Activated naive CD4-positive, alpha-beta T cell treated with anti-CD3 and anti-CD28 coated beads for 36 hours (primary cell): ENCODE data around the gene CCDC146. TPM values are rescaled to one million over a fixed set of nuclear protein-coding genes. Genes with fewer than 3 reads are reported as not detected.
"Not testable (repeated sequence)": the region's sequence is repeated elsewhere in the genome, so short reads cannot be mapped to it uniquely, and the experiment has no call there.

Source experiments
- CTCF ChIA-PET: fragments of 350-600 bp; sonication (Branson Sonifier 250); formaldehyde crosslinking; loops from one replicate; lab custom pipeline; 2021; ENCODE audit warnings: antibody characterized with exemption; lab: Charles Lee
- DNase-seq: peaks from one replicate; pipeline ENCODE4 v3.0.0-alpha.2; 2020
- H3K27ac Mint-ChIP-seq: one replicate; pipeline ENCODE4 v1.8.0; 2021; ENCODE audit warnings: mild to moderate bottlenecking, mixed read lengths
- H3K27me3 Mint-ChIP-seq: one replicate; pipeline ENCODE4 v1.8.0; 2021; ENCODE audit warnings: low read depth, mixed read lengths
- H3K36me3 Mint-ChIP-seq: one replicate; pipeline ENCODE4 v1.8.0; 2021; ENCODE audit warnings: low read depth, mixed read lengths
- H3K4me1 Mint-ChIP-seq: one replicate; pipeline ENCODE4 v1.8.0; 2021; ENCODE audit warnings: low read depth, mixed read lengths
- H3K4me3 Mint-ChIP-seq: one replicate; pipeline ENCODE4 v1.8.0; 2021; ENCODE audit warnings: mild to moderate bottlenecking, moderate library complexity, mixed read lengths
- H3K9me3 Mint-ChIP-seq: one replicate; pipeline ENCODE4 v1.8.0; 2021; ENCODE audit warnings: mixed read lengths
- intact Hi-C: fragments of 100-400 bp; cut with micrococcal nuclease; formaldehyde crosslinking; loops from one replicate; pipeline ENCODE4 v1.15.1; 2023
- total RNA-seq, 2 experiments: library from RNA; stranded (reverse); gene quantifications; one replicate each; pipeline ENCODE4 v1.2.3, GENCODE V29; 2021

The CCDC146 gene
- total RNA-seq, 2 experiments from 2014 or later: 0.31 to 0.49 TPM

DNA sequence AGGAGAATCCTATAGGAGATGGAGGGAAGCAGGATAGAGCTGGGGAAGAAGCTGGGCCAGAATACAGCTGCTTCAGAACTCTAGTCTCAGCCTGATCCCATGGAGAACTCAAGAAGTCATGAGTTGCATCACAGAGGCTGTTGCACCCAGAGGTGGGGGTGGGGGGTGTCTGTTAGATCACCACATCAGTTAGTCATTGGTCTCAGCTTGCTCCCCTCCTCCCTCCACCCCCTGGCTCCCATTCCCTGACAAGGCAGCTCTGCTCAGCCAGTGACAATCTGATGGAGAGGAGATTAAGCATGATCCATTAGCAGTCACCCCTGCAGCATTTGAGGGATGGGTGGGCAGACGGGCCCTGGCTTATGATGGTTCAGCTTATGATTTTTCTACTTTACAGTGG, 135.6 kb downstream of the CCDC146 start:
- no peaks in the 10 kb centered on the region for H3K9me3 Mint-ChIP-seq
- no peak overlapping the region for H3K27ac Mint-ChIP-seq
- H3K36me3 Mint-ChIP-seq: no peaks in the 10 kb centered on the region
- no peak for DNase-seq
- H3K4me3 Mint-ChIP-seq: no peak overlapping the region
- H3K27me3 Mint-ChIP-seq: no peaks in the 10 kb centered on the region
- no peaks in the 10 kb centered on the region for H3K4me1 Mint-ChIP-seq
- CTCF ChIA-PET: interaction anchor here (0.5 to 1.7 kb wide), 3 partner anchors 8 to 74 kb away, joined by 3 to 11 read pairs (median 4); no protein-coding TSS in a partner anchor
- intact Hi-C loops: no loop called here

GRCh38 chr7:77258593-77258992, 136.2 kb downstream of the CCDC146 start:
- Mint-ChIP-seq H3K9me3 (no peaks in the 10 kb centered on the region), H3K36me3 (no peaks in the 10 kb centered on the region), H3K4me3 (no peak overlapping the region), H3K4me1 (no peaks in the 10 kb centered on the region), H3K27me3 (no peaks in the 10 kb centered on the region), H3K27ac (no peak overlapping the region)
- intact Hi-C loops: no loop called here
- DNase-seq: no peak
- CTCF ChIA-PET: interaction anchor here (0.5 to 1.7 kb wide), 3 partner anchors 9 to 74 kb away, joined by 3 to 11 read pairs (median 4); no protein-coding TSS in a partner anchor

- Mint-ChIP-seq H3K27ac (no peak overlapping the region), H3K4me1 (peaks cover 13% of the 10 kb centered on the region), H3K27me3 (no peaks in the 10 kb centered on the region), H3K36me3 (no peaks in the 10 kb centered on the region), H3K9me3 (no peaks in the 10 kb centered on the region), H3K4me3 (no peak overlapping the region)
- intact Hi-C loops: no loop called here
- CTCF ChIA-PET: interaction anchor here (0.7 to 1.4 kb wide), 2 partner anchors 15 to 70 kb away, joined by 3 to 5 read pairs; no protein-coding TSS in a partner anchor
- no peak for DNase-seq
These were observed 139.9 kb downstream of the CCDC146 start for GRCh38 chr7:77262316-77262715.

GRCh38 chr7:77265666-77266065, 143.3 kb downstream of the CCDC146 start:
- Mint-ChIP-seq H3K36me3 (no peaks in the 10 kb centered on the region), H3K27me3 (no peaks in the 10 kb centered on the region), H3K4me3 (no peak overlapping the region), H3K4me1 (peaks cover 13% of the 10 kb centered on the region), H3K9me3 (no peaks in the 10 kb centered on the region), H3K27ac (no peak overlapping the region)
- no peak for DNase-seq
- CTCF ChIA-PET: no interaction called here
- intact Hi-C loops: loop anchor here (1.0 kb wide), 6 partner anchors 65 to 535 kb away; partner anchors contain the start of genes CCDC146 and PTPN12

DNA sequence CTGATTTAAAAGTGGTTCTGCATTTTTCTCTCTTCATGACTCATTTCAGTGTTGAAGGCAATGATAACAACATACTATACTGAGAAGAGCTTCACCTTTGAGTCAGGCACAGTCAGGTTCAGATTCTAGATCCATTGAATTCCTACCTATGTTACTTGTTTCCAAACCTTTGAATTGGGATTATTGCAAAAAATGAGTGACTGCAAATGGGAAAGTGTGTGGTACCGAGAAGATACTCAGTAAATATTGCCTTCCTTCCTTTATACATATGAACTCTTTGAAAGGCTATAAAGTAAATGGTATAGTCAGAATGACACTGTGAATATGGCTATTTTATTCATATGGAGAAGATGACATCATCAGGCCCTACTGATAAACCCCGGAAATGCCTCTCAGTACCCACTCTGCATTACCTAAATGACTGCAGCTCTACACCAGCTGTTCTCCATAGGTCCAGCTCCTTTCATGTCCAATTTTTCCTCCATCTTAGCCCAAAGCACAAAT, 143.9 kb downstream of the CCDC146 start:
- Mint-ChIP-seq H3K4me1 (peaks cover 13% of the 10 kb centered on the region), H3K27ac (peak overlapping the region; percentile 50), H3K36me3 (no peaks in the 10 kb centered on the region), H3K9me3 (no peaks in the 10 kb centered on the region), H3K4me3 (no peak overlapping the region), H3K27me3 (no peaks in the 10 kb centered on the region)
- CTCF ChIA-PET: no interaction called here
- intact Hi-C loops: loop anchor here (1.0 kb wide), 6 partner anchors 64 to 534 kb away; partner anchors contain the start of genes CCDC146 and PTPN12
- peak; percentile 49 for DNase-seq

DNA sequence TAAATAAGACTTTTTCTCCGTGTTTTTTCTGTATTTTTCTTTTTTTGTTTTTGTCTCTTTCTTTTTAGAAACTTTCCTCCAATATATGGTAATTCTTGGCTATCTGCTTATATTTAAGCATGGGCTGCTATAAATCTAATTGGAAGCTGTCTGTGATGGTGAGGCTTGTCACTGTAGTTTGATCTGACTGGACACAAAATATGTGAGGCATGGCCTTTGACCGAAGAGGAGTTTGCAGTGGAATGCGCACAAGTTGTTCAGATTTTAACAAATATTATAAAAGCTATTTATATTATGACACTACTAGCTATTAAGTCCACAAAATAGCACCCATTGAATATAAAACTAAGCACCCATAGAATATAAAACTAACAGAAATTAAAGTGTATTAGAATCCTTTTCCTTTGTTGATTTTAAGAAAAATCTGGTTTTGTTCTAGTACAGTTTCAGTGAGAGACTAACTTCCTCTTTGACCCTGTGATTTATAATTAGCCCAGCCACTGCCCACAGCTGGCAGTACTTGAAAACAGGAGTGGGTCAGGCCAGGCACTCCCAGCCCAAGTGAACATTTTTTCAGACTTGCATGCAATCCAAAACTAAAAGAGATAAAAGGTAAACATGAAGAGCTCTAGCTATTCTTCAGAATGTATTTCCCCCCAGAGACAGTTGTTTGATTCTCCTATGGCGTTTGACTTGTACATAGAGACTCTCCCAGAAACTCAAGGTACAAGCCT, 147.1 kb downstream of the CCDC146 start:
- DNase-seq: no peak
- Mint-ChIP-seq H3K27ac (no peak overlapping the region), H3K9me3 (no peaks in the 10 kb centered on the region), H3K4me3 (no peak overlapping the region), H3K27me3 (no peaks in the 10 kb centered on the region), H3K36me3 (peaks cover 1% of the 10 kb centered on the region), H3K4me1 (peaks cover 13% of the 10 kb centered on the region)
- CTCF ChIA-PET: no interaction called here
- intact Hi-C loops: no loop called here

DNA sequence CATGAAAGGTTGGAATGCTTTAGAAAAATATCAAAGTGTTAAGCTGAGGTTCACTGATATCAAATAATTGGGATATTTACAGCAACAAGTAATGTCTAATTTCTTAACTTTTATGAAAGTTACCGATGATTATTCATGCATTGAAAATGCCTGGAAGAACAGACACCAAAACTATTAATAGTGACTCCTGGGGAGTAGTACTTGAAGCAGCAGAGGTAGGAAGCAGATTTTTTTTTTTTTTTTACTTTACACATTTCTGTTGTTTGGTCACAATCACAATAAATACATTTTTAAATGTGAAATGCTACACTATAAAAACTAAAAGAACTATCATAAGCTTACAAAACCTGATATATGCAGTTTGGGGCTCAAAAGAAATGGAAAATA, 147.7 kb downstream of the CCDC146 start:
- peaks cover 2% of the 10 kb centered on the region for H3K36me3 Mint-ChIP-seq
- CTCF ChIA-PET: interaction anchor here (0.6 to 0.9 kb wide), 3 partner anchors 23 to 103 kb away, joined by 3 read pairs; no protein-coding TSS in a partner anchor
- H3K9me3 Mint-ChIP-seq: no peaks in the 10 kb centered on the region
- no peaks in the 10 kb centered on the region for H3K27me3 Mint-ChIP-seq
- no peak overlapping the region for H3K4me3 Mint-ChIP-seq
- H3K4me1 Mint-ChIP-seq: peaks cover 13% of the 10 kb centered on the region
- H3K27ac Mint-ChIP-seq: no peak overlapping the region
- no peak for DNase-seq
- intact Hi-C loops: no loop called here

GRCh38 chr7:77271766-77272165, 149.4 kb downstream of the CCDC146 start:
- DNase-seq: no peak
- Mint-ChIP-seq H3K27ac (no peak overlapping the region), H3K4me1 (peaks cover 4% of the 10 kb centered on the region), H3K9me3 (no peaks in the 10 kb centered on the region), H3K36me3 (peaks cover 2% of the 10 kb centered on the region), H3K27me3 (no peaks in the 10 kb centered on the region), H3K4me3 (no peak overlapping the region)
- intact Hi-C loops: no loop called here
- CTCF ChIA-PET: no interaction called here

- H3K4me3 Mint-ChIP-seq, H3K27me3 Mint-ChIP-seq, H3K4me1 Mint-ChIP-seq, intact Hi-C loops, H3K27ac Mint-ChIP-seq, H3K9me3 Mint-ChIP-seq, H3K36me3 Mint-ChIP-seq, DNase-seq: not testable (repeated sequence)
- CTCF ChIA-PET: interaction anchor here (0.9 kb wide), 1 partner anchor 53 kb away, joined by 3 read pairs; no protein-coding TSS in a partner anchor
These were observed 153.2 kb downstream of the CCDC146 start for GRCh38 chr7:77275663-77276062.

DNA sequence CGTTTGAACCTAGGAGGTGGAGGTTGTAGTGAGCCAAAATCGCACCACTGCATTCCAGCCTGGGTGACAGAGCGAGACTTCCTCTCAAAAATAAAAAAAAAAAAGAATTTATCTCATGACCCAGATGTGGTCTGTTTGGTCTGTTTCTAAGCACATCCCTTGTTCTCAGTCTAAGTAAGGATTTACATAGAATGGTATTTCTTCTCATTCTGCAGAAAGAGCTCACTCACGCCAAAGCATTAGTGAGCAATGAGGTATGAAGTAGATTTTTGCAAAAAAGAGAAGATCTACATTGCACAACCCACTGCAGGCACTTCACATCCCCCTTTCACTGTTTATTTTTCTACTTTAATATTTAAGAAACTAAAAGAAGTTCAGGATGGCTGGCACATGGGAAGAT, 153.7 kb downstream of the CCDC146 start:
- DNase-seq: no peak
- Mint-ChIP-seq H3K27ac (no peak overlapping the region), H3K27me3 (no peaks in the 10 kb centered on the region), H3K36me3 (peaks cover 2% of the 10 kb centered on the region), H3K4me1 (peaks cover 3% of the 10 kb centered on the region), H3K4me3 (no peak overlapping the region), H3K9me3 (no peaks in the 10 kb centered on the region)
- CTCF ChIA-PET: interaction anchor here (0.9 kb wide), 1 partner anchor 53 kb away, joined by 3 read pairs; no protein-coding TSS in a partner anchor
- intact Hi-C loops: no loop called here

DNA sequence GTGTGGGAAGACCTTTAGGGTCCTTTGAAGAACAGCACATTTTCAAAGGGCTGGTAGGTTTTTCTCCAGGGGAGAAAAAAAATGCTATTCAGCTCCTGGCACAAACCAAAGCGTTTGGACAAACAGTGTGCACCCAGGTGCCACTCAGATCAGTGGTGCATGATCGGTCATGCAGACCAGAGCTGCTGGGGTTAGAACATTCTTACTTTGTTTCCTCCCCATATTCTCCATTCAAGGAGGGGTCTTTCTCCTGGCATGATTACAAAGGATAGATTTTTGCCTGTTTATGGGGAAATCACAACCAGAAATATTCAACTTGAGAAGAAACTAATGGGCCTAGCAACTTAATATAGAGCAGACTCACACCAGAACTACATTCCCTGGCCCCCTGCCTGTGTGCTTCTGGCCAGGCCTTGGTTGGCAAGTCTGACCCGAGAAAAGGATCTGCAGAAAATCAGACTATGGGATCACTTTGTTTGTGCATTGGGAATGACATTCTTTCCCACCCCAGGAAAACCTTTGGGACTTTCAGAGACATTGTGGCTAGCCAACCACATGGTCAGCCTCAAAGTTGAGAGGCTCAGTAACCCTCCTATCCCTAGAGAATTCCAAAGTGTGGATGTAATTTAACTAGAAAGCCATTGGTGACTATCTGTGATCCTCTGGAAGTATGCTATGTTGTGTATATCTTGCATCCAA, 159.5 kb downstream of the CCDC146 start:
- Mint-ChIP-seq H3K36me3 (peaks cover 4% of the 10 kb centered on the region), H3K9me3 (peaks cover 2% of the 10 kb centered on the region), H3K27me3 (no peaks in the 10 kb centered on the region), H3K4me3 (no peak overlapping the region), H3K4me1 (no peaks in the 10 kb centered on the region), H3K27ac (no peak overlapping the region)
- CTCF ChIA-PET: no interaction called here
- intact Hi-C loops: no loop called here
- no peak for DNase-seq

DNA sequence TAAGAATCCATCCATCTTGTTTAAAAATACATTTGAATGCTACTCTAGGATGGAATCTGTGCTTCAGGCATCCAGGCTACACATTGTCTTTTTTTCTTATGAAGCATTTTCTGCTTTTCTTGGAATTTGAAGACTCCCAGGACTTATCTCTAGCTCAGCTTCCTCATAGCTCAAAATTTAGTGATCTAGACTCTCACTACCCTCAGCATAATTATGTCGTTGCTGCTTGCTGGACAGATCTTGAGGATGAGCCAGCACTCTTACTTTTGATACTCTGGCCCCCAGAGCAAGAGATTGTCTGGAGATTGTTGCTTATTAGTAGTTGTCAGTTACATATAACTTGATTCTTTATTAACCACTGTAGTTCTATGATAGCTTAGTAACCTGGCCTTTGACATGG, 160.5 kb downstream of the CCDC146 start:
- CTCF ChIA-PET: interaction anchor here (1.3 kb wide), 1 partner anchor 36 kb away, joined by 3 read pairs; no protein-coding TSS in a partner anchor

More for the DNA sequence above, 160.5 kb downstream of the CCDC146 start:
- peaks cover 2% of the 10 kb centered on the region for H3K9me3 Mint-ChIP-seq
- no peak for DNase-seq
- H3K36me3 Mint-ChIP-seq: peaks cover 11% of the 10 kb centered on the region
- H3K4me1 Mint-ChIP-seq: no peaks in the 10 kb centered on the region
- no peaks in the 10 kb centered on the region for H3K27me3 Mint-ChIP-seq
- no peak overlapping the region for H3K4me3 Mint-ChIP-seq
- intact Hi-C loops: no loop called here
- H3K27ac Mint-ChIP-seq: no peak overlapping the region
